Measurements from ENCODE around the gene CLSTN3. TPM values are rescaled to one million over a fixed set of nuclear protein-coding genes. Genes with fewer than 3 reads are reported as not detected.
A peak's percentile ranks its signal among the peaks of the same experiment; 100 is the strongest.

CLSTN3 gene
- total RNA-seq, 2 donors from 2014 or later, result 6.1 to 8.3 TPM

DNA sequence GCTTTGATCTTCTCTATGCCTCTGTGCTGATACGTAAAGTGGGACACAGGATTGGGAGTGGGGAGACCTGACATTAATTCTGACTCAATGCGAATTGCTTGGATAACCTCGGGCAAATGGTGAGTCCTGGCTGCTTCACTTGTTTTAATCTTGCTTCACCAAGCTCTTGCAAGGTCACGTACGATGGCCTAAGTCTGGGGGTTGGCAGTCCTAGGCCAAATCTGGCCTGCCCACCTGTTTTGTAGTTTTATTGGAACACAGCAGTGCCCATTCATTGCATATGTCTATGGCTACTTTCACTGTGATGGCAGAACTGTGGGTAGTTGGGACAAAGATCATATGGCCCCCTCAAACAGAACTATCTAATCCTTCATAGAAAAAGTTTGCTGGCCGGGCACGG is 13.4 kb downstream of the CLSTN3 start:
- H3K4me1 ChIP-seq, result no peaks in the 10 kb centered on the region
- DNase-seq (ENCODE audit: low spot score), result no peak
- H3K4me3 ChIP-seq, result no peak overlapping the region
- H3K27ac ChIP-seq, result no peak overlapping the region
- H3K9me3 ChIP-seq, result no peaks in the 10 kb centered on the region
- H3K27me3 ChIP-seq, result no peaks in the 10 kb centered on the region
- no peaks in the 10 kb centered on the region for H3K36me3 ChIP-seq
- TF ChIP-seq, protein P1, sequence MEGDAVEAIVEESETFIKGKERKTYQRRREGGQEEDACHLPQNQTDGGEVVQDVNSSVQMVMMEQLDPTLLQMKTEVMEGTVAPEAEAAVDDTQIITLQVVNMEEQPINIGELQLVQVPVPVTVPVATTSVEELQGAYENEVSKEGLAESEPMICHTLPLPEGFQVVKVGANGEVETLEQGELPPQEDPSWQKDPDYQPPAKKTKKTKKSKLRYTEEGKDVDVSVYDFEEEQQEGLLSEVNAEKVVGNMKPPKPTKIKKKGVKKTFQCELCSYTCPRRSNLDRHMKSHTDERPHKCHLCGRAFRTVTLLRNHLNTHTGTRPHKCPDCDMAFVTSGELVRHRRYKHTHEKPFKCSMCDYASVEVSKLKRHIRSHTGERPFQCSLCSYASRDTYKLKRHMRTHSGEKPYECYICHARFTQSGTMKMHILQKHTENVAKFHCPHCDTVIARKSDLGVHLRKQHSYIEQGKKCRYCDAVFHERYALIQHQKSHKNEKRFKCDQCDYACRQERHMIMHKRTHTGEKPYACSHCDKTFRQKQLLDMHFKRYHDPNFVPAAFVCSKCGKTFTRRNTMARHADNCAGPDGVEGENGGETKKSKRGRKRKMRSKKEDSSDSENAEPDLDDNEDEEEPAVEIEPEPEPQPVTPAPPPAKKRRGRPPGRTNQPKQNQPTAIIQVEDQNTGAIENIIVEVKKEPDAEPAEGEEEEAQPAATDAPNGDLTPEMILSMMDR (IDR thresholded peaks at IDR 0.05), result no peak

DNA sequence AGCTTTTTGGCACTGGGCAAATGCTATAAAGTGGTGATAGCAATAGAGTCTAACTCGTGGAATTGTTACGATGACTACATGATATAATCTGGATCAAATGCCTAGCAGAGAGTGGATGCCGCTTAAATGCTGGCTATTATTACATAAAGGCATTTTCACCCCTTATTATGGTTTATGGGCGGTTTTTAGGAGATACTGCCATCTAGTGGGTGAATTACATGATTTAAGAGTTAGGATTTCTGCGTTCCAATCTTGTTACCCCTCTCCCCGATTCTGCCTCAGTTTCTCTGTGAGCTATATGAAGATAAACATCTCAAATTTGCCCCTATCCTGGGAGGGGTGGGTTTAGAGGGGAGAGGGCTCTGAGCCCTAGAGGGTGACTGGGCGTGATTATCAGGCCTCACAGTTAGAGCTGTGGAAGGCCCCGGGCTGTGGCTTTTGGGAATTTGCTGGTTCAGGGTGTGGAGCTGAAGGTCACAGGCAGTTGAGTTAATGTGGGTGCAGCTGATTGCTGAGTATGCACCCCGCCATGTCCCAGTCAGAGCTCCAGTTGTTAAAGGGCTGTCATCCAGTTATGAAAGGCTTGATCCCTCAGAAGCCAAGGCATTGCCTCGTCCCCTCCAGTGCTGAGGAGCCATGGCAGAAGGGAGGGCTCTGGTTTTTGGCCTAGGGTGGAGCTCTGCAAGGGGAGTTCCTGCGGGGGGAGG is 14.4 kb downstream of the CLSTN3 start:
- Histone ChIP-seq H3K9me3 (no peaks in the 10 kb centered on the region), H3K36me3 (peaks cover 7% of the 10 kb centered on the region), H3K4me1 (no peaks in the 10 kb centered on the region), H3K27me3 (no peaks in the 10 kb centered on the region), H3K4me3 (no peak overlapping the region), H3K27ac (no peak overlapping the region)
- no peak for DNase-seq (ENCODE audit: low spot score)
- TF ChIP-seq, protein P1 (IDR thresholded peaks at IDR 0.05), result peak; percentile 54 to 69

- TF ChIP-seq, protein P1 (IDR thresholded peaks at IDR 0.05), result no peak
- no peak for DNase-seq (ENCODE audit: low spot score)
- no peak overlapping the region for H3K27ac ChIP-seq
- H3K4me1 ChIP-seq, result no peaks in the 10 kb centered on the region
- H3K27me3 ChIP-seq, result no peaks in the 10 kb centered on the region
- no peak overlapping the region for H3K4me3 ChIP-seq
- H3K9me3 ChIP-seq, result no peaks in the 10 kb centered on the region
- peaks cover 15% of the 10 kb centered on the region for H3K36me3 ChIP-seq
Observed at GRCh38 chr12:7145671-7146070, 15.5 kb downstream of the CLSTN3 start.

DNA sequence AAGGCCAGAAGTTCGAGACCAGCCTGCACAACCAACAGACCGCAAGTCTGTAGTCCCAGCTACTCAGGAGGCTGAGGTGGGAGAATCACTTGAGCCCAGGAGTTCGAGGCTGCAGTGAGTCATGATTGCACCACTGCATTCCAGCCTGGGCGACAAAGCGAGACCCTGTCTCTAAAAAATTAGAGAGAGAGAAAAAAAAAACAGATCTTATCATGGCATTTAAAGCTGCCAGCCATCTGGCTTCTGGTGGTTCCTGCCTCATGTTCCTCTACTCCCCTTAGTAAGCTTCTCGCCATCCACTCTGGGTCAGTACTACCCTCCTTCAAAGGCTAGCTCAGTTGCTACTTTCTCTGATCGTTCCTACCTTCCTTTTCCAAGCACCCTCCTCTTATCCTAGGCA is 16.1 kb downstream of the CLSTN3 start:
- peaks cover 15% of the 10 kb centered on the region for H3K36me3 ChIP-seq
- no peak overlapping the region for H3K27ac ChIP-seq
- no peaks in the 10 kb centered on the region for H3K4me1 ChIP-seq
- no peak for DNase-seq (ENCODE audit: low spot score)
- no peak overlapping the region for H3K4me3 ChIP-seq
- TF ChIP-seq, protein P1 (IDR thresholded peaks at IDR 0.05), result no peak
- no peaks in the 10 kb centered on the region for H3K27me3 ChIP-seq
- H3K9me3 ChIP-seq, result no peaks in the 10 kb centered on the region

DNA sequence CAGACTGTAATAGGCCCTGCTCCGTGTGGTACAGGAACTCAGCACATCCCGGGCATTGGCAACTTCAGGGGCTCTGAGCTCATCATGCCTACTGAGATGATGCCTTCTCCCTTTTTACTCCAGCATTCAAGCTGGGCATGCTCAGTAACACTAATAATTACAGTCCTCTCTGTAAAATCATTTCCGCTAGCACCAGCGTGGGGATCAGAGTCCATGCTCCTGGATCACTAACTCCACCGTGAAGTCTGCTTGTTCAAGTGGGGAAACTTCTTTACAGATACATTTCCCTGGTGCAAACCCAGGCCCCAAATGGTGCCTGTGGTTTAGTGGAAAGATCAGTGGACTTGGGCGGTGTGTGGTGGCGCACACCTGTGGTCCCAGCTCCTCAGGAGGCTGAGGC is 16.7 kb downstream of the CLSTN3 start:
- no peaks in the 10 kb centered on the region for H3K9me3 ChIP-seq
- peaks cover 15% of the 10 kb centered on the region for H3K36me3 ChIP-seq
- H3K4me1 ChIP-seq, result no peaks in the 10 kb centered on the region

More for the DNA sequence above, 16.7 kb downstream of the CLSTN3 start:
- no peak overlapping the region for H3K4me3 ChIP-seq
- H3K27ac ChIP-seq, result no peak overlapping the region
- TF ChIP-seq, protein P1 (IDR thresholded peaks at IDR 0.05), result no peak
- H3K27me3 ChIP-seq, result no peaks in the 10 kb centered on the region
- DNase-seq (ENCODE audit: low spot score), result no peak
